Measurements from ENCODE around the gene PUS1. TPM values are rescaled to one million over a fixed set of nuclear protein-coding genes. Genes with fewer than 3 reads are reported as not detected.
"Not testable (repeated sequence)": the region's sequence is repeated elsewhere in the genome, so short reads cannot be mapped to it uniquely, and the experiment has no call there.

Gene PUS1
- 10 to 100 TPM in 1 of 10 donors, 1 to 10 TPM in 9; 5.1 to 14.8 (median 7.5) TPM for total RNA-seq
- 10 to 100 TPM; 13.7 to 17.4 TPM for polyA plus RNA-seq
- long read RNA-seq, donor 1, full-length matches to known transcripts = 6 of 8 reads
- long read RNA-seq, donor 1, partial matches to known transcripts = 1 of 8 reads
- long read RNA-seq, donor 1, other reads (novel, unspliced or antisense) = 1 of 8 reads
- long read RNA-seq, donor 2, full-length matches to known transcripts = 7 of 13 reads
- long read RNA-seq, donor 2, partial matches to known transcripts = 2 of 13 reads
- long read RNA-seq, donor 2, other reads (novel, unspliced or antisense) = 4 of 13 reads
- long read RNA-seq, donor 3, full-length matches to known transcripts = 2 of 3 reads
- long read RNA-seq, donor 3, partial matches to known transcripts = 0 of 3 reads
- long read RNA-seq, donor 3, other reads (novel, unspliced or antisense) = 1 of 3 reads

DNA sequence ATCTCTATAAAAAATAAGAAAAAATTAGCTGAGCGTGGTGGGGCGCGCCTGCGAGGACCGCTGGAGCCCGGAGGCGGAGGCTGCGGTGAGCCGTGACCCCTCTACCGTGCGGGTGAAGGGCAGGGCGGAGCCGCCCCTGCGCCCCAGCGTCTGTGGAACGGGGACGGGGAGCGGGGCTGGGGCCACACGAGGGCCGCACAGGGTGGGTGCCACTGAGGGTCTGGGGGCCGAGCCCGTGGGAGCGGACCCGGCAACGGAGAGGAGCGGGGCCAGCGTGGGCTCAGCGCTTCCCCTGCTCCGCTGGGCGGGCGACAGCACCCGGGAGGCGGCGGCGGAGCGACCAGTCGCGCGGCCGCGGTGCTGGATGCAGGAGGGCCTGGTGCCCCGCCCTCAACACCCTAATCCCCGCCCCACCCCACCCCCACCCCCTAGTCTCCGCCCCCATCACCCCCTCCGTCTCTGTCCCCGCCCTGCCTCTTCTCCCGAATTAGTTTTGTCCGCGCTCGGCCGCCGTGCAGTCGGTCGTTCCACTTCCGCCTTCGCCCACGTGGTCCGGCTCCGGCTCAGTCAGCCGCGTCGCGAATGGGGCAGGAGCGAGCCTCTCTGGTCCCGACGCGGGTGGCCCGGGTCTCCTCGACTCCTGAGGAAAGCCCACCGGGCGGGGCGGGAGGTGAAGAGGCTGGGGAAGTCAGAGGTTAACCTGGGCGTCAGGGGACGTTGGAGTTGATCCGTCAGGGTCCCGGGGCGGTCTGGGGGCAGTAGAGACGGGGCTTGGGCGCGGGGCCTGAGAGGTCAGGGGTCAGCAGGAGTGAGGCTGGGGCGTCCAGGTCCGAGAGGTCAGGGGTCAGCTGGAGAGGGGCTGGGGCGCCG lies at the start of gene PUS1:
Gene PUS1, plus strand, starts transcription at position 566 of the 870 bp plus-strand sequence. CDS start 447 bp downstream, outside the sequence.
- Histone ChIP-seq H3K9me3 (no peaks in the 10 kb centered on the region), H3K36me3 (peaks cover 0 to 33% (median 22%) of the 10 kb centered on the region in 9 donors), H3K4me1 (peaks cover 5 to 34% (median 21%) of the 10 kb centered on the region in 9 donors), H3K4me3 (peak within 1 kb of the TSS; percentile 52 to 98 (median 80)), H3K27ac (peak within 1 kb of the TSS; percentile 88 to 96 (median 92)), H3K27me3 (no peaks in the 10 kb centered on the region)
- TF ChIP-seq, protein P1, sequence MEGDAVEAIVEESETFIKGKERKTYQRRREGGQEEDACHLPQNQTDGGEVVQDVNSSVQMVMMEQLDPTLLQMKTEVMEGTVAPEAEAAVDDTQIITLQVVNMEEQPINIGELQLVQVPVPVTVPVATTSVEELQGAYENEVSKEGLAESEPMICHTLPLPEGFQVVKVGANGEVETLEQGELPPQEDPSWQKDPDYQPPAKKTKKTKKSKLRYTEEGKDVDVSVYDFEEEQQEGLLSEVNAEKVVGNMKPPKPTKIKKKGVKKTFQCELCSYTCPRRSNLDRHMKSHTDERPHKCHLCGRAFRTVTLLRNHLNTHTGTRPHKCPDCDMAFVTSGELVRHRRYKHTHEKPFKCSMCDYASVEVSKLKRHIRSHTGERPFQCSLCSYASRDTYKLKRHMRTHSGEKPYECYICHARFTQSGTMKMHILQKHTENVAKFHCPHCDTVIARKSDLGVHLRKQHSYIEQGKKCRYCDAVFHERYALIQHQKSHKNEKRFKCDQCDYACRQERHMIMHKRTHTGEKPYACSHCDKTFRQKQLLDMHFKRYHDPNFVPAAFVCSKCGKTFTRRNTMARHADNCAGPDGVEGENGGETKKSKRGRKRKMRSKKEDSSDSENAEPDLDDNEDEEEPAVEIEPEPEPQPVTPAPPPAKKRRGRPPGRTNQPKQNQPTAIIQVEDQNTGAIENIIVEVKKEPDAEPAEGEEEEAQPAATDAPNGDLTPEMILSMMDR (IDR thresholded peaks at IDR 0.05) = peak in 2 of 9 donors; percentile 14 to 24
- ATAC-seq (peak; percentile 90 to 96 (median 95)), DNase-seq (peak; percentile 95 to 97)
- WGBS, 2 donors = 0% methylated on average over 71 to 84 of the region's 84 CpGs
- intact Hi-C loops (cut with DNase I) = loop anchor here in 5 of 10 donors (1.0 to 5.0 kb wide), 5 partner anchors 20 to 97 kb away; partner anchors contain the start of genes ULK1 (in 2 of the 5) and EP400 (in 1 of the 5)

DNA sequence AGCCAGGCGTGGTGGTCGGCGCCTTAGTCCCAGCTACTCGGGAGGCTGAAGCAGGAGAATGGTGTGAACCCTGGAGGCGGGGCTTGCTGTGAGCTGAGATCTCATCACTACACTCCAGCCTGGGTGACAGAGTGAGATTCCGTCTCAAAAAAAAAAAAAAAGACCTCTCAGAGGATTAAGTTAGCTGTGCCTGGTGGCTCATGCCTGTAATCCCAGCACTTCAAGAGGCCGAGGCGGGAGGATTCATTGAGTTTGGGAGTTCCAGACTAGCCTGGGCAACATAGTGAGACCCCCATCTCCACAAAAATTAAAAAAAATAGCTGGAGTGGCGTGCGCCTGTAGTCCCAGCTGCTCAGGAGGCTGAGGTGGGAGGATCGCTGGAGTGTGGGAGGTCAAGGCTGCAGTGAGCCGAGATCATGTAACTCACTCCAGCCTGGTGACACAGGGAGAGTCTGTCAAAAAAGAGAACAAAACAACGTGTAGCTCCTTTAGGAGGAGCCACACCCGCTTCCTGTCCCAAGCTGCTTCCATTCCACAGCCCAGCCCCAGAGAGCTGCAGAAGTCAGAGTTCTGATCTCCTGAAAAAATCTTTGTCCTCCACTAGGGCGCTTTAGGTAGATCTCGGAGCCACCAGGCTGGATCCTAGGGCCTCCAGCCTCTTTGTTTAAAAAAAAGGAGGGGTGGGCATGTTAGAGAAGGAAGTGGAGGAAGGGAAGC lies 46.1 kb upstream of the PUS1 start:
- peaks cover 0 to 12% (median 4%) of the 10 kb centered on the region in 11 donors for H3K9me3 ChIP-seq
- no peaks in the 10 kb centered on the region for H3K27me3 ChIP-seq
- peaks cover 0 to 34% (median 0%) of the 10 kb centered on the region in 9 donors for H3K4me1 ChIP-seq
- H3K27ac ChIP-seq = no peak overlapping the region
- no peak overlapping the region for H3K4me3 ChIP-seq
- no peak for ATAC-seq
- DNase-seq = no peak
- H3K36me3 ChIP-seq = no peaks in the 10 kb centered on the region
- TF ChIP-seq, protein P1 (IDR thresholded peaks at IDR 0.05) = no peak
- WGBS, 2 donors = 79 to 82% methylated on average over 16 of the region's 16 CpGs
- intact Hi-C loops (cut with DNase I) = no loop called here

DNA sequence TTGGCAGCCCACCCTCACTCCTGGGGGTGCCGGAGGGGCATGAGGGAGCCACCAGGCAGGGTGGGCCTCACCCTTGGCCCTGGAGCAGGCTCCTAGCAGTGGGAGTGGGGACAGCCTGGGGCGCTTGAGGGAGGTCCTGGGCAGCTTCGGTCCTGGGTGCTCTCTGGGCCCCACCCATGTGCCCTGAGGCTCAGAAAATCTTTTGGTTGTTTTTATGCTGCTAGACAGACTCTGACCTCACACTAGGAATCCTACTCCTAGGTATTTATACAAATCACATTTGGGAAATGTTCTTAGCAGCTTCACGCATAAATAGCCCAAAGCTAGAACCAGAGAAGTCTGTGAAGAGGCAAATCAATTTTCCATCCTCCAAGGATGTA lies 45.6 kb upstream of the PUS1 start:
- H3K27me3 ChIP-seq = no peaks in the 10 kb centered on the region
- no peaks in the 10 kb centered on the region for H3K36me3 ChIP-seq
- TF ChIP-seq, protein P1 (IDR thresholded peaks at IDR 0.05) = no peak
- WGBS, 2 donors = 88 to 91% methylated on average over 4 of the region's 4 CpGs
- no peak for DNase-seq
- H3K4me3 ChIP-seq = no peak overlapping the region
- H3K27ac ChIP-seq = no peak overlapping the region
- intact Hi-C loops (cut with DNase I) = no loop called here
- ATAC-seq = no peak
- H3K4me1 ChIP-seq = peaks cover 0 to 28% (median 0%) of the 10 kb centered on the region in 9 donors
- H3K9me3 ChIP-seq = peaks cover 0 to 12% (median 4%) of the 10 kb centered on the region in 11 donors

DNA sequence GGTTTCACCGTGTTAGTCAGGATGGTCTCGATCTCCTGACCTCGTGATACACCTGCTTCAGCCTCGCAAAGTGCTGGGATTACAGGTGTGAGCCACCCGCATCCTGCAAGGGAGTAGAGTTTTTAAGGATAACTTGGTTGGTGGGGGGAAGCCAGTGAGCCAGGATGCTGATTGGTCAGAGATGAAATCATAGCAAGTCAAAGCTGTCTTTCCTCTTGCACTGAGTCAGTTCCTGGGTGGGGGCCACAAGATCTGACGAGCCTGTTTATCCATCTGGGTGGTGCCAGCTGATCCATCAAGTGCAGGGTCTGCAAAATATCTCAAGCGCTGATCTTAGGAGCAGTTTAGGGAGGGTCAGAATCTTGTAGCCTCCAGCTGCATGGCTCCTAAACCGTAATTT lies 44.0 kb upstream of the PUS1 start:
- H3K27me3 ChIP-seq; intact Hi-C loops (cut with DNase I); ATAC-seq; H3K27ac ChIP-seq; H3K36me3 ChIP-seq; H3K4me3 ChIP-seq; DNase-seq: not testable (repeated sequence)
- 89 to 90% methylated on average over 8 of the region's 8 CpGs for WGBS, 2 donors
- Histone ChIP-seq H3K4me1 (peaks cover 0 to 14% (median 0%) of the 10 kb centered on the region in 9 donors), H3K9me3 (peaks cover 0 to 12% (median 4%) of the 10 kb centered on the region in 11 donors)

Measured in heart right ventricle (tissue), 16 donors.